ENCODE measurements around the gene CTBP1.

Gene CTBP1

GRCh38 chr4:1258457-1258856 is 9.5 kb upstream of the CTBP1 start:
- TF ChIP-seq CTCF (conservative IDR thresholded peaks at IDR 0.05; ENCODE audit: low read depth, low read length), result peak; percentile 21
- DNase-seq (ENCODE audit: low read depth), result no peak
- H3K4me3 ChIP-seq (ENCODE audit: low read depth, low read length), result no peak overlapping the region

GRCh38 chr4:1255699-1256098 is 6.8 kb upstream of the CTBP1 start:
- no peak for DNase-seq (ENCODE audit: low read depth)
- no peak for TF ChIP-seq CTCF (conservative IDR thresholded peaks at IDR 0.05; ENCODE audit: low read depth, low read length)
- no peak overlapping the region for H3K4me3 ChIP-seq (ENCODE audit: low read depth, low read length)

- no peak overlapping the region for H3K4me3 ChIP-seq (ENCODE audit: low read depth, low read length)
- DNase-seq (ENCODE audit: low read depth), result no peak
- no peak for TF ChIP-seq CTCF (conservative IDR thresholded peaks at IDR 0.05; ENCODE audit: low read depth, low read length)
Measured at GRCh38 chr4:1255151-1255550, 6.2 kb upstream of the CTBP1 start.

GRCh38 chr4:1253831-1254230 is 4.9 kb upstream of the CTBP1 start:
- no peak overlapping the region for H3K4me3 ChIP-seq (ENCODE audit: low read depth, low read length)
- DNase-seq (ENCODE audit: low read depth), result no peak
- no peak for TF ChIP-seq CTCF (conservative IDR thresholded peaks at IDR 0.05; ENCODE audit: low read depth, low read length)

GRCh38 chr4:1252928-1253492 is 4.1 kb upstream of the CTBP1 start:
- H3K4me3 ChIP-seq (ENCODE audit: low read depth, low read length), result no peak overlapping the region
- no peak for DNase-seq (ENCODE audit: low read depth)
- no peak for TF ChIP-seq CTCF (conservative IDR thresholded peaks at IDR 0.05; ENCODE audit: low read depth, low read length)

- TF ChIP-seq CTCF (conservative IDR thresholded peaks at IDR 0.05; ENCODE audit: low read depth, low read length), result no peak
- H3K4me3 ChIP-seq (ENCODE audit: low read depth, low read length), result no peak overlapping the region
- no peak for DNase-seq (ENCODE audit: low read depth)
Measured at GRCh38 chr4:1251773-1252066, 2.8 kb upstream of the CTBP1 start.

- no peak for DNase-seq (ENCODE audit: low read depth)
- no peak for TF ChIP-seq CTCF (conservative IDR thresholded peaks at IDR 0.05; ENCODE audit: low read depth, low read length)
- H3K4me3 ChIP-seq (ENCODE audit: low read depth, low read length), result no peak overlapping the region
Measured at GRCh38 chr4:1250921-1251772, 2.2 kb upstream of the CTBP1 start.
